Naive thymus-derived CD4-positive, alpha-beta T cell (primary cell): ENCODE data around the gene INMT. TPM values are rescaled to one million over a fixed set of nuclear protein-coding genes. Genes with fewer than 3 reads are reported as not detected.
A peak's percentile ranks its signal among the peaks of the same experiment; 100 is the strongest.

Experiments used
- ATAC-seq: fragments of 150-1000 bp; cut with Tn5 transposase; 2 replicates; pipeline ENCODE4 v1.10.0; 2021; ENCODE audit warnings: mild to moderate bottlenecking, moderate library complexity
- CTCF ChIA-PET: fragments of 350-600 bp; sonication (Branson Sonifier 250); formaldehyde crosslinking; loops from one replicate; lab custom pipeline; 2021; ENCODE audit warnings: antibody characterized with exemption; lab: Charles Lee
- POLR2A ChIA-PET: fragments of 350-600 bp; sonication (Branson Sonifier 250); formaldehyde crosslinking; loops from one replicate; lab custom pipeline; 2021; ENCODE audit warnings: antibody characterized with exemption, inconsistent platforms; lab: Charles Lee
- DNase-seq, 9 donors: peaks; one replicate each; pipeline versions ENCODE4 v3.0.0 to v3.0.0-alpha.2; 2020 to 2022; ENCODE audit warnings: mixed read lengths in 1 of 9
- H3K27ac ChIP-seq: one replicate; pipeline ENCODE4 v1.7.0; 2013; ENCODE audit warnings: mild to moderate bottlenecking, low read depth, low read length, moderate library complexity
- H3K27me3 ChIP-seq, 2 donors: one replicate each; pipeline ENCODE4 v1.7.0; 2013; ENCODE audit warnings: low read length in 2 of 2, mild to moderate bottlenecking in 2 of 2, moderate library complexity in 2 of 2; ENCODE audit not compliant: control insufficient read depth in 2 of 2, insufficient read depth in 2 of 2
- H3K36me3 ChIP-seq, 3 experiments: 1 replicate in 2 of 3; 2 replicates in 1 of 3; pipeline ENCODE4 v1.7.0; 2013; ENCODE audit warnings: low read length in 3 of 3, mild to moderate bottlenecking in 3 of 3, moderate library complexity in 1 of 3; ENCODE audit not compliant: insufficient read depth in 3 of 3, control insufficient read depth in 2 of 3
- H3K4me1 ChIP-seq, 2 donors: one replicate each; pipeline ENCODE4 v1.7.0; 2013; ENCODE audit warnings: low read length in 2 of 2, mild to moderate bottlenecking in 2 of 2, moderate library complexity in 1 of 2; ENCODE audit not compliant: control insufficient read depth in 2 of 2, insufficient read depth in 2 of 2
- H3K4me3 ChIP-seq: 2 replicates; pipeline ENCODE4 v1.7.0; 2013; ENCODE audit warnings: mild to moderate bottlenecking, low read length
- H3K9me3 ChIP-seq, 3 experiments: 1 replicate in 2 of 3; 2 replicates in 1 of 3; pipeline ENCODE4 v1.7.0; 2013; ENCODE audit warnings: low read length in 3 of 3; ENCODE audit not compliant: control insufficient read depth in 2 of 3
- H3K27ac Mint-ChIP-seq, 9 donors: one replicate each; pipeline ENCODE4 v1.8.0; 2020 to 2022; ENCODE audit warnings: mixed read lengths in 9 of 9, mild to moderate bottlenecking in 8 of 9, moderate library complexity in 5 of 9, inconsistent platforms in 2 of 9
- H3K27me3 Mint-ChIP-seq, 5 donors: one replicate each; pipeline ENCODE4 v1.8.0; 2021 to 2022; ENCODE audit warnings: mixed read lengths in 5 of 5, mild to moderate bottlenecking in 1 of 5
- H3K36me3 Mint-ChIP-seq, 5 donors: one replicate each; pipeline ENCODE4 v1.8.0; 2020 to 2022; ENCODE audit warnings: mixed read lengths in 5 of 5, mild to moderate bottlenecking in 3 of 5, inconsistent platforms in 1 of 5
- H3K4me1 Mint-ChIP-seq, 7 donors: one replicate each; pipeline ENCODE4 v1.8.0; 2020 to 2022; ENCODE audit warnings: mixed read lengths in 7 of 7, mild to moderate bottlenecking in 3 of 7, inconsistent platforms in 1 of 7
- H3K4me3 Mint-ChIP-seq, 10 donors: one replicate each; pipeline ENCODE4 v1.8.0; 2020 to 2022; ENCODE audit warnings: mild to moderate bottlenecking in 10 of 10, mixed read lengths in 10 of 10, moderate library complexity in 6 of 10, inconsistent platforms in 2 of 10
- H3K9me3 Mint-ChIP-seq, 11 donors: one replicate each; pipeline ENCODE4 v1.8.0; 2020 to 2022; ENCODE audit warnings: mixed read lengths in 11 of 11, mild to moderate bottlenecking in 4 of 11, inconsistent platforms in 1 of 11, moderate library complexity in 1 of 11
- intact Hi-C, 2 donors: fragments of 100-400 bp; cut with micrococcal nuclease; formaldehyde crosslinking; loops; one replicate each; pipeline ENCODE4 v1.15.1; 2023
- polyA plus RNA-seq, 2 donors: library from polyadenylated mRNA; unstranded; fragments of 300-500 nt; fragmentation: Illumina TruSeq; gene quantifications; one replicate each; pipeline ENCODE4 v1.2.3, GENCODE V29; 2021
- total RNA-seq, 6 experiments: library from RNA in 5 of 6; stranded (reverse) in 5 of 6; gene quantifications; 1 replicate in 5 of 6; 2 replicates in 1 of 6; pipeline ENCODE4 v1.2.3 and lab custom pipeline; 2021 to 2026

INMT gene
- total RNA-seq (1 to 10 TPM in 2 of 5 experiments, under 1 TPM in 3; 0.38 to 4.8 (median 0.56) TPM), polyA plus RNA-seq (under 1 TPM in 1 of 2 donors, not detected in 1; 0.24 TPM), total RNA-seq (lab: John Stamatoyannopoulos, UW) (not detected)

GRCh38 chr7:30751696-30752273 lies at the start of gene INMT:
INMT (plus strand) TSS chr7:30752135; CDS start chr7:30752151, 16 bp downstream.
- CTCF ChIA-PET, result no interaction called here
- peaks cover 0 to 3% (median 0%) of the 10 kb centered on the region in 3 experiments for H3K9me3 ChIP-seq
- no peak within 1 kb of the TSS for H3K4me3 ChIP-seq
- H3K4me1 ChIP-seq, result no peaks in the 10 kb centered on the region
- ATAC-seq (no peak), DNase-seq (no peak)
- H3K27me3 ChIP-seq, result no peaks in the 10 kb centered on the region
- peak within 1 kb of the TSS in 1 of 9 donors; percentile 89 for H3K27ac Mint-ChIP-seq
- POLR2A ChIA-PET, result no interaction called here
- intact Hi-C loops, result no loop called here
- peaks cover 0 to 2% (median 0%) of the 10 kb centered on the region in 5 donors for H3K27me3 Mint-ChIP-seq
- no peak within 1 kb of the TSS for H3K27ac ChIP-seq
- peaks cover 0 to 7% (median 0%) of the 10 kb centered on the region in 5 donors for H3K36me3 Mint-ChIP-seq
- H3K36me3 ChIP-seq, result no peaks in the 10 kb centered on the region
- peaks cover 0 to 4% (median 0%) of the 10 kb centered on the region in 11 donors for H3K9me3 Mint-ChIP-seq
- no peaks in the 10 kb centered on the region for H3K4me1 Mint-ChIP-seq
- H3K4me3 Mint-ChIP-seq, result no peak within 1 kb of the TSS

GRCh38 chr7:30702200-30702599 lies 49.7 kb upstream of the INMT start:
- no peaks in the 10 kb centered on the region for H3K4me1 ChIP-seq
- Mint-ChIP-seq H3K9me3 (peaks cover 0 to 3% (median 0%) of the 10 kb centered on the region in 11 donors), H3K27me3 (peaks cover 0 to 11% (median 0%) of the 10 kb centered on the region in 5 donors), H3K27ac (peak overlapping the region in 2 of 9 donors; percentile 53 to 62), H3K4me1 (peaks cover 7 to 30% (median 12%) of the 10 kb centered on the region in 7 donors), H3K4me3 (no peak overlapping the region), H3K36me3 (peaks cover 0 to 3% (median 0%) of the 10 kb centered on the region in 5 donors)
- H3K27ac ChIP-seq, result no peak overlapping the region
- no peaks in the 10 kb centered on the region for H3K9me3 ChIP-seq
- peak; percentile 34 for ATAC-seq
- no peaks in the 10 kb centered on the region for H3K27me3 ChIP-seq
- ChIA-PET CTCF (interaction anchor here (0.6 to 9.0 kb wide), 5 partner anchors 14 to 48 kb away, joined by 3 to 106 read pairs (median 4); no protein-coding TSS in a partner anchor), POLR2A (interaction anchor here (1.2 to 1.5 kb wide), 2 partner anchors 25 to 36 kb away, joined by 5 read pairs; no protein-coding TSS in a partner anchor)
- DNase-seq, result peak in 6 of 9 donors; percentile 18 to 53 (median 38)
- H3K36me3 ChIP-seq, result no peaks in the 10 kb centered on the region
- intact Hi-C loops, result loop anchor here (1.0 kb wide), 2 partner anchors 25 to 38 kb away; no protein-coding TSS in a partner anchor
- H3K4me3 ChIP-seq, result no peak overlapping the region

- peaks cover 0 to 11% (median 0%) of the 10 kb centered on the region in 5 donors for H3K27me3 Mint-ChIP-seq
- intact Hi-C loops, result no loop called here
- CTCF ChIA-PET, result interaction anchor here (0.7 to 9.0 kb wide), 6 partner anchors 16 to 71 kb away, joined by 3 to 106 read pairs (median 3); no protein-coding TSS in a partner anchor
- POLR2A ChIA-PET, result interaction anchor here (1.2 to 3.1 kb wide), 2 partner anchors 23 to 35 kb away, joined by 3 to 8 read pairs; no protein-coding TSS in a partner anchor
- no peak overlapping the region for H3K4me3 Mint-ChIP-seq
- DNase-seq (no peak), ATAC-seq (no peak)
- no peak overlapping the region for H3K27ac Mint-ChIP-seq
- H3K4me3 ChIP-seq, result no peak overlapping the region
- H3K36me3 ChIP-seq, result no peaks in the 10 kb centered on the region
- H3K27me3 ChIP-seq, result no peaks in the 10 kb centered on the region
- H3K4me1 ChIP-seq, result no peaks in the 10 kb centered on the region
- peaks cover 0 to 17% (median 5%) of the 10 kb centered on the region in 7 donors for H3K4me1 Mint-ChIP-seq
- no peak overlapping the region for H3K27ac ChIP-seq
- peaks cover 0 to 3% (median 0%) of the 10 kb centered on the region in 11 donors for H3K9me3 Mint-ChIP-seq
- H3K36me3 Mint-ChIP-seq, result peaks cover 0 to 3% (median 0%) of the 10 kb centered on the region in 5 donors
- no peaks in the 10 kb centered on the region for H3K9me3 ChIP-seq
Observed at GRCh38 chr7:30703756-30704155, 48.2 kb upstream of the INMT start.

GRCh38 chr7:30705008-30705407 lies 46.9 kb upstream of the INMT start:
- peaks cover 0 to 3% (median 0%) of the 10 kb centered on the region in 11 donors for H3K9me3 Mint-ChIP-seq
- POLR2A ChIA-PET, result interaction anchor here (1.2 to 3.1 kb wide), 2 partner anchors 22 to 34 kb away, joined by 3 to 8 read pairs; no protein-coding TSS in a partner anchor
- H3K27me3 Mint-ChIP-seq, result peaks cover 0 to 14% (median 0%) of the 10 kb centered on the region in 5 donors
- H3K4me1 Mint-ChIP-seq, result peaks cover 0 to 13% (median 5%) of the 10 kb centered on the region in 7 donors
- H3K4me1 ChIP-seq, result no peaks in the 10 kb centered on the region
- no peaks in the 10 kb centered on the region for H3K27me3 ChIP-seq
- no peak overlapping the region for H3K27ac ChIP-seq
- H3K4me3 ChIP-seq, result no peak overlapping the region
- no peak for ATAC-seq
- no peak overlapping the region for H3K4me3 Mint-ChIP-seq
- H3K36me3 Mint-ChIP-seq, result peaks cover 0 to 3% (median 0%) of the 10 kb centered on the region in 5 donors
- H3K9me3 ChIP-seq, result no peaks in the 10 kb centered on the region
- no peak for DNase-seq
- H3K36me3 ChIP-seq, result no peaks in the 10 kb centered on the region
- intact Hi-C loops, result no loop called here
- CTCF ChIA-PET, result interaction anchor here (9.0 kb wide), 1 partner anchor 35 kb away, joined by 106 read pairs; no protein-coding TSS in a partner anchor
- H3K27ac Mint-ChIP-seq, result peak overlapping the region in 1 of 9 donors; percentile 32

- no peak overlapping the region for H3K27ac ChIP-seq
- no peak overlapping the region for H3K27ac Mint-ChIP-seq
- POLR2A ChIA-PET, result interaction anchor here (3.1 kb wide), 1 partner anchor 33 kb away, joined by 8 read pairs; no protein-coding TSS in a partner anchor
- no peaks in the 10 kb centered on the region for H3K27me3 ChIP-seq
- H3K27me3 Mint-ChIP-seq, result peaks cover 0 to 12% (median 0%) of the 10 kb centered on the region in 5 donors
- H3K4me1 Mint-ChIP-seq, result peaks cover 0 to 13% (median 5%) of the 10 kb centered on the region in 7 donors
- no peak for ATAC-seq
- CTCF ChIA-PET, result interaction anchor here (9.0 kb wide), 1 partner anchor 35 kb away, joined by 106 read pairs; no protein-coding TSS in a partner anchor
- peaks cover 0 to 3% (median 0%) of the 10 kb centered on the region in 11 donors for H3K9me3 Mint-ChIP-seq
- H3K4me1 ChIP-seq, result no peaks in the 10 kb centered on the region
- DNase-seq, result no peak
- no peaks in the 10 kb centered on the region for H3K36me3 ChIP-seq
- no peaks in the 10 kb centered on the region for H3K9me3 ChIP-seq
- H3K4me3 ChIP-seq, result no peak overlapping the region
- intact Hi-C loops, result no loop called here
- peaks cover 0 to 3% (median 0%) of the 10 kb centered on the region in 5 donors for H3K36me3 Mint-ChIP-seq
- no peak overlapping the region for H3K4me3 Mint-ChIP-seq
Observed at GRCh38 chr7:30705596-30705995, 46.3 kb upstream of the INMT start.

GRCh38 chr7:30706316-30706715 lies 45.6 kb upstream of the INMT start:
- Mint-ChIP-seq H3K9me3 (peaks cover 0 to 3% (median 0%) of the 10 kb centered on the region in 11 donors), H3K4me3 (no peak overlapping the region), H3K27ac (peak overlapping the region in 1 of 9 donors; percentile 22), H3K4me1 (peaks cover 0 to 13% (median 5%) of the 10 kb centered on the region in 7 donors), H3K27me3 (peaks cover 0 to 12% (median 0%) of the 10 kb centered on the region in 5 donors), H3K36me3 (peaks cover 0 to 3% (median 0%) of the 10 kb centered on the region in 5 donors)
- ATAC-seq, result no peak
- intact Hi-C loops, result no loop called here
- H3K36me3 ChIP-seq, result no peaks in the 10 kb centered on the region
- no peaks in the 10 kb centered on the region for H3K9me3 ChIP-seq
- CTCF ChIA-PET, result interaction anchor here (9.0 kb wide), 1 partner anchor 34 kb away, joined by 106 read pairs; no protein-coding TSS in a partner anchor
- no peaks in the 10 kb centered on the region for H3K4me1 ChIP-seq
- no peaks in the 10 kb centered on the region for H3K27me3 ChIP-seq
- no peak overlapping the region for H3K4me3 ChIP-seq
- no peak for DNase-seq
- POLR2A ChIA-PET, result no interaction called here
- no peak overlapping the region for H3K27ac ChIP-seq
